SU-DHL-6 (cell line): ENCODE results near the gene SEC31A.

ENCODE experiments used
- CTCF ChIP-seq: fragments of 200-600 bp; sonication (generic); IDR thresholded peaks from one replicate; pipeline ENCODE4 v1.5.1; 2017; ENCODE audit warnings: antibody characterized with exemption, mild to moderate bottlenecking, low read length, moderate library complexity; ENCODE audit not compliant: insufficient read depth, poor library complexity, severe bottlenecking
- EZH2phosphoT487 ChIP-seq: fragments of 200-600 bp; sonication (generic), shearing (Covaris generic); conservative IDR thresholded peaks from 2 replicates; pipeline ENCODE4 v1.6.1; 2018; ENCODE audit warnings: mild to moderate bottlenecking, antibody characterized with exemption, low read length, moderate library complexity, mixed read lengths

GRCh38 chr4:82913305-82913704 lies 22.4 kb upstream of the SEC31A start:
- no peak for TF ChIP-seq CTCF
- no peak for TF ChIP-seq EZH2phosphoT487
